HepG2 (cell line): ENCODE measurements around the gene P2RX6. TPM values are rescaled to one million over a fixed set of nuclear protein-coding genes. Genes with fewer than 3 reads are reported as not detected.

Source experiments
- ATF7-NPFF ChIP-seq: sonication (generic); formaldehyde crosslinking; IDR thresholded peaks from 2 replicates; pipeline ENCODE4 v1.8.1; 2023; ENCODE audit warnings: mild to moderate bottlenecking, low read depth, missing genetic modification reagents, moderate library complexity
- HDAC2 ChIP-seq: sonication (generic); formaldehyde crosslinking; IDR thresholded peaks from 2 replicates; pipeline ENCODE4 v1.4.0; 2020; ENCODE audit warnings: missing genetic modification reagents
- HNRNPL ChIP-seq: fragments of 200-400 bp; formaldehyde crosslinking; IDR thresholded peaks from 2 replicates; pipeline ENCODE4 v1.6.1; 2017; ENCODE audit warnings: mild to moderate bottlenecking, low read depth, low read length
- KAT7 ChIP-seq: IDR thresholded peaks from 2 replicates; pipeline ENCODE4 v1.6.1; 2018; ENCODE audit warnings: borderline replicate concordance, missing compliant biosample characterization
- MED1 ChIP-seq: sonication (generic); formaldehyde crosslinking; IDR thresholded peaks from 2 replicates; pipeline ENCODE4 v1.4.0; 2020; ENCODE audit warnings: missing genetic modification reagents
- MIER2 ChIP-seq: IDR thresholded peaks from 2 replicates; pipeline ENCODE4 v1.6.1; 2016; ENCODE audit warnings: missing biosample characterization, missing genetic modification reagents
- PHF21A ChIP-seq: sonication (generic); formaldehyde crosslinking; IDR thresholded peaks from 2 replicates; pipeline ENCODE4 v1.5.0; 2020; ENCODE audit warnings: mild to moderate bottlenecking, missing genetic modification reagents
- ZHX2 ChIP-seq, 2 experiments: sonication (generic) in 1 of 2; formaldehyde crosslinking in 1 of 2; IDR thresholded peaks; 2 replicates each; pipeline versions ENCODE4 v1.6.1 to v1.9.0; 2014 to 2022; ENCODE audit warnings: antibody characterized with exemption in 1 of 2, borderline replicate concordance in 1 of 2, inconsistent platforms in 1 of 2, low read depth in 1 of 2, missing genetic modification reagents in 1 of 2
- ZNF318 ChIP-seq: sonication (generic); formaldehyde crosslinking; IDR thresholded peaks from 2 replicates; pipeline ENCODE4 v1.4.0; 2020; ENCODE audit warnings: mild to moderate bottlenecking, missing genetic modification reagents
- ZNF546 ChIP-seq: sonication (generic); formaldehyde crosslinking; conservative IDR thresholded peaks from 2 replicates; pipeline ENCODE4 v1.8.1; 2023; ENCODE audit warnings: mild to moderate bottlenecking, missing genetic modification reagents
- ZNF629 ChIP-seq: sonication (generic); formaldehyde crosslinking; conservative IDR thresholded peaks from 2 replicates; pipeline ENCODE4 v1.5.0; 2020; ENCODE audit warnings: missing genetic modification reagents
- polyA plus RNA-seq, 8 experiments: library from polyadenylated mRNA; depleted of rRNA in 3 of 8; stranded (reverse) in 7 of 8; unstranded in 1 of 8; fragments of >200 nt; fragmentation: Illumina TruSeq in 4 of 8; extraction: Trizol in 4 of 8; gene quantifications; 2 replicates each; pipeline versions ENCODE4 v1.2.1 to v1.2.3, GENCODE V29; 2011 to 2016; ENCODE audit warnings: low read depth in 4 of 8, missing spikeins in 1 of 8, mixed read lengths in 1 of 8; ENCODE audit not compliant: insufficient read depth in 1 of 8
- total RNA-seq, 5 experiments: library from RNA; depleted of rRNA; stranded (reverse); fragments of >200 nt; fragmentation: Illumina TruSeq; extraction: Trizol; gene quantifications; 2 replicates each; pipeline ENCODE4 v1.2.3, GENCODE V29; 2016; ENCODE audit warnings: low read depth in 1 of 5
- TF ChIP-seq, protein P1 (sequence below): sonication (generic); IDR thresholded peaks from 2 replicates; pipeline ENCODE4 v1.6.1; 2016; ENCODE audit warnings: low read depth, borderline replicate concordance

P2RX6 gene
- total and polyA plus RNA-seq, 2 of the 13 experiments (the other 11 are each of a cell fraction or from before 2014, with no cell fraction given), result 0.04 to 0.12 TPM

DNA sequence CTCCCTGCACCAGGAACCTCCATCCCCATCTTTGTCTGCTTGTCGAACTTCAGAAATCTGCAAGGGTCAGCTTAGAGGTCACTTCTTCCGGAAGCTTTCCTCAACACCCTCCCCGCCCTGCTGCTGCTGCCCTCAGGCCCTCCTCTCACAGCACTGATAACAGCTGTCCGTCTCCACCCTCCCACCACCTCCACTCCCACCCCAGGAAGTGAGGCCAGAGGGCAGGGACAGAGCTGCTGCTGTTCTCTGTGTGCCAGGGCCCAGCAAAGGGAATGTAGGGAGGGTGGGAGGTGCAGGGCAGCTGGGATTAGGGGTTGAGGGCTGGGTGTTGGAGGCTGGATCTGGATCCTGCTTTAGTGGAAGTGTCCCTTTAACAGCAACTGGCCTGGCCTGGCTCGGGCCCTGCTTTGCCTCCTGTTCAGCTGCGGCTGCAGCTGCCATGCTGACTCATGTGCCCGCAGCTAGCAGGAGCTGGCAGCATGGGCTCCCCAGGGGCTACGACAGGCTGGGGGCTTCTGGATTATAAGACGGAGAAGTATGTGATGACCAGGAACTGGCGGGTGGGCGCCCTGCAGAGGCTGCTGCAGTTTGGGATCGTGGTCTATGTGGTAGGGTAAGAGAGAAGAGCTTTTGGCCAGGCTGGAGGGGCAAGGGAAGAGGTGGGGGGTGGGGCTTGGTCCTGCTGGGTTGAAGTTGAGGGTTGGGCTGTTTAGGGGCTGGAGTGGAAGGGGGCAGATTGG lies at the start of gene P2RX6 (continued):
- TF ChIP-seq ZNF318 (CRISPR knock-in tag), result no peak
- TF ChIP-seq MED1 (CRISPR knock-in tag), result peak; percentile 48
- TF ChIP-seq, protein P1, sequence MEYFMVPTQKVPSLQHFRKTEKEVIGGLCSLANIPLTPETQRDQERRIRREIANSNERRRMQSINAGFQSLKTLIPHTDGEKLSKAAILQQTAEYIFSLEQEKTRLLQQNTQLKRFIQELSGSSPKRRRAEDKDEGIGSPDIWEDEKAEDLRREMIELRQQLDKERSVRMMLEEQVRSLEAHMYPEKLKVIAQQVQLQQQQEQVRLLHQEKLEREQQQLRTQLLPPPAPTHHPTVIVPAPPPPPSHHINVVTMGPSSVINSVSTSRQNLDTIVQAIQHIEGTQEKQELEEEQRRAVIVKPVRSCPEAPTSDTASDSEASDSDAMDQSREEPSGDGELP, result peak; percentile 89; the same call in 1 of the 2 replicates
- peak; percentile 35; the same call in 1 of the 2 replicates for TF ChIP-seq HDAC2 (CRISPR knock-in tag)
- TF ChIP-seq PHF21A, result no peak
- TF ChIP-seq ZNF629, result no peak
- peak; percentile 88 for TF ChIP-seq HNRNPL
- TF ChIP-seq ZNF546 (CRISPR knock-in tag), result no peak; the same call in 1 of the 2 replicates
- TF ChIP-seq ATF7-NPFF (CRISPR knock-in tag), result no peak
- TF ChIP-seq ZHX2 (IDR thresholded peaks at IDR 0.05; ENCODE audit: low read depth), result no peak
- TF ChIP-seq ZHX2 (CRISPR knock-in tag; IDR thresholded peaks at IDR 0.05; ENCODE audit: borderline replicate concordance), result no peak
- peak; percentile 76; the same call in 1 of the 2 replicates for TF ChIP-seq MIER2
- TF ChIP-seq KAT7 (CRISPR knock-in tag), result no peak
